CD4-positive, alpha-beta T cell treated with Interleukin-12 subunit alpha and Interleukin-12 subunit beta, for 1 hour (primary cell): ENCODE data around the gene ING2.
"Not testable (repeated sequence)": the region's sequence is repeated elsewhere in the genome, so short reads cannot be mapped to it uniquely, and the experiment has no call there.

Experiments
- DNase-seq: peaks from one replicate; pipeline ENCODE4 v3.0.0-alpha.2; 2020

The ING2 gene, protein sequence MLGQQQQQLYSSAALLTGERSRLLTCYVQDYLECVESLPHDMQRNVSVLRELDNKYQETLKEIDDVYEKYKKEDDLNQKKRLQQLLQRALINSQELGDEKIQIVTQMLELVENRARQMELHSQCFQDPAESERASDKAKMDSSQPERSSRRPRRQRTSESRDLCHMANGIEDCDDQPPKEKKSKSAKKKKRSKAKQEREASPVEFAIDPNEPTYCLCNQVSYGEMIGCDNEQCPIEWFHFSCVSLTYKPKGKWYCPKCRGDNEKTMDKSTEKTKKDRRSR

DNA sequence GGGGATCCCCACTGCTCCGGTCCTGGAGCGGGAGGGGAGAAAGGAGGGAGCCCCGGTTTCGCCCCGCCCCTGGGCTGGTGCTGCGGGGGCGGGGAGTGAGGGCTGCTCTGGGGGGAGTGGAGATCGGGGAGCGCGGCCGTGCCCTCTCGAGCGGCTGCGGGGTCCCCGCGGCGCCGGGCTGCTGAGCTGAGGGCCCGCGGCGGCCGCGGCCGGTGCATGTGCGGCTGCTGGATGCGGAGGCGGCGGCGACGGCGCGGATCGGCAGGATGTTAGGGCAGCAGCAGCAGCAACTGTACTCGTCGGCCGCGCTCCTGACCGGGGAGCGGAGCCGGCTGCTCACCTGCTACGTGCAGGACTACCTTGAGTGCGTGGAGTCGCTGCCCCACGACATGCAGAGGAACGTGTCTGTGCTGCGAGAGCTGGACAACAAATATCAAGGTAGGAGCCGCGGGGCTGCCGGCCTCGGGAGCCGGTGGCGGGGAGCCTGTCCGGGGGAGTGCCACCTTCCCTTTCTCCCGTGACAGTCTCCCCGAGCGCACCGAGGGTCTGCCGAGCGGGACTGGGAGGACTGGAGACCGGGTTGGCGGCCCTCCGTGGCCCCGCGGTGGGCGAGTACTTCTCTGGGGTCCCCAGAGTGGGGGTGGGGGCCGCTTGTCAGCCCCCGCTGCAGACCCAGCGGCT lies at the start of gene ING2:
ING2 (plus strand) TSS at position 129 of the 681 bp plus-strand sequence; CDS start at position 267, 138 bp downstream.
- no peak for DNase-seq

DNA sequence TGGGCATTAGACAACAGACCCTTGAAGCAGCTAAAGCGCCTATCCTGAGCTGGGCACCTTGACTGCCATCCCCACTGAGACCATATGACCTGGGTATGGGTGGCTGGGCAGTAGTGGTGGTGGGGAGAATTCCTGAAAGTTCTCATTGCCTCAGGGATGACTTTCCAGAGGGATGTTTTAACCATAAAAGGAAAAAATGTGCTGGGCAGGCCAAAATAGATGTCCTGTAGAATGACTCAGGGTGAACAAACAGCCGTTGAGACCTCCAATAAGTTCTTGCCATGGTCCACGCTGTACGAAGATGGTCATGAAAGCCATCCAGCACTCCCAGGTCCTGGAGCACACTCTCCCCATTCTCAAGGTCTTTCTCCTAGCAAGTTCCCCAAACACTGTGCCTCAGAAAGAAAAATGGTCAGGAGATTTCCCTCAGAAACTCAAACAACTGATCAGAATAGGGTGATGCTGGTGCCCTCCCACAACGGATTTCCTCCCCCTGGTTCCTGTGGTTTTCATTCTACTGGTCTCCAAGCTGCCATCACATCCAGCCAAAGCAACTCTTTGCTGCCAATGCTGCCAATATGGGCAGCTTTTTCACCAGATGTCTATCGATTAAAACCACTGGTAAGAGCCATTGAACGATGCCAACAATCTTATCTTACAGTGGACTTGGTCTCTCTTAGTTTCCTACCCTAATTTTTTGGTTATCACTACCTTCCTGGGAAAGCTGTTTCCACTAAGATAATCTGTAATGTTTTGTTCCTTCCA lies 49.2 kb upstream of the ING2 start:
- no peak for DNase-seq

DNA sequence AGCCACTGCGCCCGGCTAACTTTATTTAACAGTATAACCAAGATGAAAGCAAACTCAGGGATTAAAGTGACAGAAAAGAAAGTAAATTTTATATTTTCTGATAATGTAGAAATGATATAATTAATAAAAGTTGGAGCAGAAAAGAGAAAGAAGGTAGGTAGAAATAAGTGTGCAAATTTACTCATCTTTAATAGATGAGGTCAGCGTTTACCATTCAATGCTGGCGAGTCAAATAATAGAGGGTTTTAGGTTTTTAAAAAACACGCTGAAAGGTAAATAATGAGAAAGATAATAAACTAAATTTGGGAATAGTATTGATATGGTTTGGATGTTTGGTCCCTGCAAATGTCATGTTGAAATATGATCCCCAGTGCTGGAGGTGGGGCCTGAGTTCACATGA lies 46.9 kb upstream of the ING2 start:
- no peak for DNase-seq

DNA sequence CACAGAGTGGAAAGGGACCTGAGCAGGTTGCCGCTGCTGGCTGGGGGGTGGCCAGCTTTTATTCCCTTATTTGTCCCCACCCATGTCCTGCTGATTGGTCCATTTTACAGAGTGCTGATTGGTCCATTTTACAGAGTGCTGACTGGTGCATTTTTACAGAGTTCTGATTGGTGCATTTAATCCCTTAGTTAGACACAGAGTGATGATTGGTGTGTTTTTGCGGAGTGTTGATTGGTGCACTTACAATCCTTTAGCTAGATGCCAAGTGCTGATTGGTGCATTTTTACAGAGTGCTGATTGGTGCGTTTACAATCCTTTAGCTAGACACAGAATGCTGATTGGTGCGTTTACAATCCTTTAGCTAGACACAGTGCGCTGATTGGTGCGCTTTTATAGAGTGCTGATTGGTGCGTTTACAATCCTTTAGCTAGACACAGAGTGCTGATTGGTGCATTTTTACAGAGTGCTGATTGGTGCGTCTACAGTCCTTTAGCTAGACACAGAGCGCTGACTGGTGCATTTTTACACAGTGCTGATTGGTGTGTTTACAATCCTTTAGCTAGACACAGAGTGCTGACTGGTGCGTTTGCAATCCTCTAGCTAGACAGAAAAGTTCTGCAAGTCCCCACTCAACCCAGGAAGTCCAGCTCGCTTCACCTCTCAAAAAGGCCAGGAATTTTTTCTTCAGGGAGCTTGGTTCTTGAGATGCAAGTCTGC lies 40.8 kb upstream of the ING2 start:
- not testable (repeated sequence) for DNase-seq

DNA sequence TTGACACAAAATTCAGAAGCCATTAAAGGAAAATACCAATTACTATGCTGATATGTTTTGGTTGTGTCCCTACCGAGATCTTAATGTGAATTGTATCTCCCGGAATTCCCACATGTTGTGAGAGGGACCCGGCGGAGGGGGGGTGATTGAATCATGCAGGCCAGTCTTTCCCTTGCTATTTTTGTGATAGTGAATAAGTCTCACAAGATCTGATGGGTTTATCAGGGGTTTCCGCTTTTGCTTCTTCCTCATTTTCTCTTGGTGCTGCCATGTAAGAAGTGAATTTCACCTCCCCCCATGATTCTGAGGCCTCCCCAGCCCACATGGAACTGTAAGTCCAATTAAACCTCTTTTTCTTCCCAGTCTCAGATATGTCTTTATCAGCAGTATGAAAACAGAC lies 39.0 kb upstream of the ING2 start:
- not testable (repeated sequence) for DNase-seq

DNA sequence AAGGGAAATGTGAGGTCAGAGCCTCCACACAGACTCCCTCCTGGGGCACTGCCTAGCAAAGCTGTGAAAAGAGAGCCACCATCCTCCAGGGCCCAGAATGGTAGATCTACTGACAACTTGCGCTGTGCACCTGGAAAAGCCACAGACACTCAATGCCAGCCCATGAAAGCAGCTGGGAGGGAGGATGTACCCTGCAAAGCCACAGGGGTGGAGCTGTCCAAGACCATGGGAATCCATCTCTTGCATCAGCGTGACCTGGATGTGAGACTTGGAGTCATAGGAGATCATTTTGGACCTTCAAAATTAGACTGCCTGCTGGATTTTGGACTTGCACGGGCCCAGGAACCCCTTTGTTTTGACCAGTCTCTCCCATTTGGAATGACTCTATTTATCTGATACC lies 37.6 kb upstream of the ING2 start:
- no peak for DNase-seq

DNA sequence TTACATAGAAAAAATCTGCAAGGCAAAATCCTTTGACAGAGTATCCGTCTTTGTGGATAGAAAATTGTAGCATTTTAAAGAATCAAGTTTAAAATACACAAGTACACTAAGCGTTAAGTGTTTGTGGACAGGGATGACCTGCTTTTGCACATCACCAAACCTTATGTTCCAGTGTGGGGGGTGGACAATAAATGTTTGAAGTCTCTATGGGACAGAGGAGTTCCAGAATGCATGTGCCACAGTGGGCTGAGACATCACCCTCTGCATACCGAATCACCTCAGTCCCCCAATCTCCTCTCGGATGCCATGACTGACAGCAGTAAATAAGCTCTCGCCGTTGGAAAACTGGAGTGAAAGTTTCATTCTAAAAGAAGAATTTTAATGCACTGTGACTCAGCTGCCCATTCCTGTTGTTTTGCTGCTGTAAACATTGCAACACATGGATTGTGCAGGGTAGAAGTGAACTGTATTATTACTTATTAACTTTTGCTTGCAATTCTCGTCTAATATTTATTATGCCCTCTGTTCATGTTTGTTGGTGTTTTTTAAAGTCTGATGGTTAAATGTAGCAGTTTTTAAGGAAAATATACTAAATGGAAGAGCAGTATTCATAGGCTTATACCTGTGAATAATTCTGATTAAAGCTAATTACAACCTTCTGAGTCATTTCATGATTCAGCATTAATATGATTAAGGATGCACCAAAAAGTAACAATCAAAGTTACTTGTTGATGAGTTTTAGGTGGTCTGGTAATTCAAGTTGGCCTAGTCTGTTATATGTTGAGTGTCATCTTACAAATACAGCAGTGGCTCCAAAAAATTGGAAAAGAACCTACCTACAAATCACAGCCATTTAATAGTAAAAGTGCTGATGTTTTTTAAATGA lies 36.4 kb upstream of the ING2 start:
- DNase-seq: no peak

DNA sequence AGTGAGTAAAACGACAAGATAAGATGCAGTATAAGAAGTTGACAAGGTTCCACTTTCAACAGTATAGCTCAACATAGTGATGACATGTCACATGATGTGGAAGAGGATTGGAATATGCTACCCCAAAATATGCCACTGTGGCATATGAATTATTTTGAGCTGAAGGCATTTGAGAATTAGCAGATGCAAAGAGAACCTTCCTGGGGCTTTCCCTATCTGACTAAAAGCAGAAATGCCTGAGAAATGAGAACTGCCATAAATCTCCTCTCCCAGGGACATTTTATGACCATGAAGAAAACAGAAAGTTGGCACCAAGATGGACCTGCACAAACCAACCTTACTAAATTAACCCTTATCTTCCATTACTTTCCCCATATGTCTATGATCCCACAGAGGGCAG lies 35.6 kb upstream of the ING2 start:
- DNase-seq: no peak

DNA sequence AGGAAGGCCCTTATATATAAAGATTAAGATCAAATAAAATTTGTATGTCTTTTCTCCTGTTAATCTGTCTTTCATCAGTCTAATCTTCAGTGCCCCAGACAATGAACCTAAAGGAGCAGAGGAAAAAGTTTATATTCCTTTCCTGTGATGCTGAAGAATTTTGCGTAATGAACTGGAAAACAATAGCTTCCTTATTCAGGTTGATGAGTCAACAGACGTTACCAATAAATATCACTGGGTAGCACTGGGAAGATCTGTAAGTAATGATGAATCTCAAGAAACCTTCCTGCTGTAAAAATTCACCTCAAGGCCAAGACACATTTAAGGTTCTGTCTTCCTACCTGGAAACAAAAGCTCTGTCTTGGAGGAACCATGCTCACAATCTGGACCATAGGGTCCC lies 34.9 kb upstream of the ING2 start:
- no peak for DNase-seq

DNA sequence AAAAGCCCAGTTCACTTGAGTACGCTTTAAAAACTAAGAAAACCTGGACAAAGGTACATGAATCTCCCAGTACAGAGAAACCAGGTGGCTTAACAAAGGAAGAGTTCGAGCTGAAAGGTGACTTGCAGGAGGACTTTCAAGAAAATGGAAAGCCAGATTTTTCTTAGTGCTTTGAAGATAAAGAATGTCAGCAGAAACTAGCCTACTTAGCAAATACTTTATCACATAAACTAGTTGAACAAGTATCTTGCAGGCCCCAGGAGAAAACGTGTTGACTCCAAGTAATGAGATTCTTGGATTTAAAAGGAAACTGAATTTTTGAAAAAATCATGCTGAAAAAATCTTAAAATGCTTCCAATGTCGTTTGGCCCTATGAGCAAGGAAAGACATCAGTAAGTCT lies 34.0 kb upstream of the ING2 start:
- no peak for DNase-seq

DNA sequence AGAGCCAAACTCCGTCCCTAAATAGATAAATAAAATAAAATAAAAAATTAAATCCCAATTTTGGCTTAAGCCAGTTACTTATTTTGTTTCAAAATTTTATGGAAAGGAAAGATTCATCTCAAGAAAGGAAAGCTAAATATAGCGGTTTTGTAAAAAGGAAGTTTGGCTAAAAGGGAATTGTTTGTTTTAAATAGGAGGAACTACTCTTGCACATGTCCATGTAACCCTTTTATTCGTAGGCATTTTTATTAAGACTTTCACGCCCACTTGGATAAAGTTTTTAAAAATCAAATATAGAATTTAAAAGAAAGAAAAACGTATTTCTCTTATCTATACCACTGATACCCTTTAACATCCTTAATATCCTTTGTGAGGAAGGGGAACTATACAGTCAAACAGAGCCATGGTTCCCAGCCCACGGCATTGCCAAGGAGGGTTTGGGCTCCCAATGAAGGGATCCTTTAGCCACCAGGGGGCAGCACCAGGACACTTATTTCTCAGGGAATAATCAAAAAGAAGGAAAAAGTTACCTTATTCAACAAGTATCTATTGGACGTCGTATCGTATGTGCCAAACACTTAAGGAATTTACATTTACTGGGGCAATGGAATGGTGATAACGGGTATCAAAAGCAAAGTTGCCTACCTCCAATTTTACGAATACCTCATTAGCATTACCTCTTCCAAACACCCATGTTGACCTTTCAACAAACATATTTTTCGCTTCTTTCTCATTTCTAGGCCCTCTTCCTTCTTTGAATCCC lies 32.7 kb upstream of the ING2 start:
- DNase-seq: peak; percentile 74

DNA sequence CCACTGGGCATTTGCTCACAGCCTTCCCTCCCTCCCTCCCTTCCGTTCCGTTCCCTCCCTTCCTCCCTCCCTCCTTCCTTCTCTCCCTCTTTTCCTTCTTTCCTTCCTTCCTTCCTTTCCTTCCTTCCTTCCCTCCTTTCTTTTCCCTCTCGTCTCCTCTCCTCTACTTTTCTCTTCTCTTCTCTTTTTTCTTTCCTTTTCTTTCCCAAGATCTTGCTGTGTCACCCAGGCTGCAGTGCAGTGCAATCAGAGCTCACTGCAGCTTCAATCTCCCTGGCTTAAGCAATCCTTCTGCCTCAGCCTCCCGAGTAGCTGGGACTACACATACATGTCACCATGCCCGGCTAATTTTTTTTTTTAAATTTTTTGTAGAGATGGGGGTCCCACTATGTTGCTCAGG lies 26.7 kb upstream of the ING2 start:
- DNase-seq: no peak

DNA sequence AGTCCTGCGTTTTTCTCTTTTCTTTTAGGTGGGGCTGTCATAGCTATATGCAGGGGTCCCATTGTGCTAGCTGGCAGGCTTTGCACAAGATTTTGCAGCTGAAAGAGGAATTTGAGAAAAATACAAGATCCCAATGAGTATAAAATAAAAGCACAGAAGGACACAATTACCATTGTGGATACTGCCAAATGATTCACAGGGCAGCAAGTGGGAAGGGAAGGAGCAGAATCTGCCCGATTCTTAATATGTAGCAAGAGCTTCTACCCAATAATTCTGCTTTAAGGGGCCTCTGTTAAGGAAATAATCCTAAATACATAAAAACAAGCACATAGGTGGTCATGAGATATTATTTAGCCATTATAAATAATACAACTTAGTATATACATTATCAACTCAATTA lies 25.9 kb upstream of the ING2 start:
- no peak for DNase-seq

DNA sequence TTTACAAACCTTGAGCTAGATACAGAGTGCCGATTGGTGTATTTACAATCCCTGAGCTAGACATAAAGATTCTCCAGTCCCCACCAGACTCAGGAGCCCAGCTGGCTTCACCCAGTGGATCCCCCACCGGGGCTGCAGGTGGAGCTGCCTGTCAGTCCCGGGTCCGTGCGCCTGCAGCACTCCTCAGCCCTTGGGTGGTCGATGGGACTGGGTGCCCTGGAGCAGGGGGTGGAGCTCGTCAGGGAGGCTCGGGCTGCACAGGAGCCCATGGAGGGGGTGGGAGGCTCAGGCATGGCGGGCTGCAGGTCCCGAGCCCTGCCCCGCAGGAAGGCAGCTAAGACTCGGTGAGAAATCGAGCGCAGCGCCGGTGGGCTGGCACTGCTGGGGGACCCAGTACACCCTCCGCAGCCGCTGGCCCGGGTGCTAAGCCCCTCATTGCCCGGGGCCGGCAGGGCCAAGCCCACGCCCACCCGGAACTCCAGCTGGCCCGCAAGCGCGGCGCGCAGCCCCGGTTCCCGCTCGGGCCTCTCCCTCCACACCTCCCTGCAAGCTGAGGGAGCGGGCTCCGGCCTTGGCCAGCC lies 22.3 kb upstream of the ING2 start:
- DNase-seq: not testable (repeated sequence)

DNA sequence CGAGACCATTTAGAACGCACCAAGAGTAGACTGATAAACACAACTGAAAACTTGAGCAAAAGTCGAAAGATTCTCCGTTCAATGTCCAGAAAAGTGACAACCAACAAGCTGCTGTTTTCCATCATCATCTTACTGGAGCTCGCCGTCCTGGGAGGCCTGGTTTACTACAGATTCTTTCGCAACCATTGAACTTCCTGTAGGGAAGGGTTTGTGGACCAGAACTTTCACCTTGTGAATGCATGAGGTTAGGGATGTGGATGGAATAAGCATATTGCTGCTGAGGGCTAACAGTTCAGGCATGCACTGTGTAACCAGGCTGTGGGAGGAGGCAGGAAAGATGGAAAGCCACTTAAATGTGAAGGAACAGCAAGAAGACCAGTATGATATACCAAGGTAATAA lies 20.9 kb upstream of the ING2 start:
- DNase-seq: no peak

DNA sequence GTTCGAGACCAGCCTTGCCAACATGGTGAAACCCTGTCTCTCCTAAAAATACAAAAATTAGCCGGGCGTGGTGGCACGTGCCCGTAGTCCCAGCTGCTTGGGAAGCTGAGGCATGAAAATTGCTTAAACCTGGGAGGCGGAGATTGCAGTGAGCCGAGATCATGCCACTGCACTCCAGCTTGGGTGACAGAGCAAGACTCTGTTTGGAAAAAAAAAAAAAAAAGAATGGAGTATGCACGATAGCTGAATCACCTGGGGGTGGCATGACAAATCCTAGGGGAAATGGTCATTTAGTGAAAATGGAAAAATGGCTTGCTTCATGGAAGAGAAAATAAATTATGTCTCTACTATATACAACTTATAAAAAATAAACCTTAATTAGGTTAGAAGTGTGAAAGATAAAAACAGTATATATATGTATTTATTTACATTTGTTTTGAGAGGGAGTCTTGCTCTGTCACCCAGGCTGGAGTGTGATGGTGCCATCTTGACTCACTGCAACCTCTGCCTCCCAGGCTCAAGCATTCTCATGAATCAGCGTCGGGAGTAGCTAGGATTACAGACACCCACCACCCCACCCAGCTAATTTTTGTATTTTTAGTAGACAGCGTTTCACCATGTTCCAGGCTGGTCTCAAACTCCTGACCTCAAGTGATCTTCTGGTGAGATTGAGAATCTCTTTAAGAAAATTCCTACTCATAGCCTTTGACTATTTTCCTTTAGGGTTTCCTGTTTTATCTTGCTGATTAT lies 19.3 kb upstream of the ING2 start:
- DNase-seq: no peak

DNA sequence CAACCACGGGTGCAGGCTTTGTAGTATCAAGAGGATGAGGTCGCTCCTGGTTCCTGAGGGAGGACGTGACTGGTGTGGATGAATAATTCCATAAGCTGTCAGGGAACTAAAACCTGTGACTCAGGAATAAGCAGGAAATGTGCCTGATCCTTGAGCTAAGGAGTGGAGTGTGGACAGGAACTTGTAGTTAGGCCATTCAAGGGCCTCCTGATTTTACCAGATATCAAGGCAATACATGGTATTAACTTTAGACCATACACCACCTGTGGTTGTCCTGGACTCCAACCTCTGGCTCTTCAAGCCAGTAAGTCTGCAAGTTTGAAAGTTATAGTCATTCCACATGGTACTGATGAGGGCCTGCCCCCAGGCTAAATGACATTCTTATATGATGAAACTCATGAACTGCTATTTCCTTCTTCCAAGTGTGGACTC lies 12.1 kb upstream of the ING2 start:
- no peak for DNase-seq

DNA sequence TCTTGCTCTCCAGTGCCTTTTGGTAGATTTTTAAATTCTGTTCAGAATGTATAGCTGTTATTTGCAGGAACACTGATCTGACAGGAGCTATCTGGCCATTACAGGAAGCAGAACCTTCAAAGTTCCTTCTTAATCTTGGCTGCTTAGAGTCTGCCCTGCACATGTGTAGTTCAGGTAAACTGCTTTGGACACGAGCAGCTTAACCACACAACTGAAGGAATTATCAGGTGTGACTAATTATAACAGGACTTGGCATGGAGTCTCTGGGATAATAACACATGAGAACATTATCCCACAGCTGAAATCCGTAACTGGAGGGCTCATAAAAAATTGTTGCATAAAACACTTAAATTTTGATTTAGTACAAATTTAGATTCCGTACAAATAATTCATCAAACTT lies 11.6 kb upstream of the ING2 start:
- no peak for DNase-seq

DNA sequence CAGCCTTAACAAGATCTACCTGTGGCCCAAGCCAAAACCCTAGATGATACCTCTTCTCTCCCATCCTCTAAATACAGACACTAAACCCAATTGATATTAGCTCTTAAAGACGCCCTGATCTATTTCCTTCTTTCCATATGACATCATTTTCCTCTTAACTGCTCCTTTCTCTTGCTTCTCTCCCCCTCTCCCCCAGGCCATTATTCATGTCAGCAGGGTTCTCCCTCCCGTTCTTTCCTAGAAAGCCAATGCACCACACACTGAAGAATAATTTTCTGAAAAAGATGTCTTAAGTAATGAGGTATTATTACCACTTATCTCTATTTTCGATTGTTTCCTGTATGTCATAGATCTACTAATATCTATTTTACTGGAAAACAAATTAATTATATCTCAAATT lies 9.7 kb upstream of the ING2 start:
- no peak for DNase-seq

DNA sequence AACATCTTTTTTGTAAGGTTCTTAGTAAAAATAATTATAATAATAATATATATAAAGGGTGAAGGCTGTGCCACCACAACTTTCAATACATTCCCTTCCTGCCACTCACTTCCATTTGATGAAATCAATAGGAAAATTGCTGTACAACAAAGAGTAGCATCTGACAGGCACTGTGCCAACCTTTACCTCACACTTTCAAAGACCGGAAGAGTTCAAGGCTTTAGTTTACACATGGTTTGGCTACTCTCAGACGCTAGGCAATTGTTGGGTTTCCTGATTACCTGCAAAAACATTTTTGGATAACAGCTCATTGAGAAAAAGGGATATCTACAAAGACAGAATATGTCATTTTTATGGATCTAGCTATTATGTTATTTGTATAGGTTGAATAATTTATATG lies 5.5 kb upstream of the ING2 start:
- no peak for DNase-seq
